Esophagus squamous epithelium (tissue), 4 donors: ENCODE measurements around the gene FOXP1.

ENCODE experiments used
- CTCF ChIP-seq, 6 experiments: fragments of 450-650 bp in 4 of 6; fragments of 200-600 bp in 2 of 6; sonication (generic) in 2 of 6; IDR thresholded peaks; one replicate each; pipeline ENCODE4 v1.5.1; 2016 to 2019; ENCODE audit warnings: antibody characterized with exemption in 6 of 6, mild to moderate bottlenecking in 4 of 6, moderate library complexity in 4 of 6
- POLR2A ChIP-seq, 4 donors: fragments of 450-650 bp; IDR thresholded peaks; one replicate each; pipeline ENCODE4 v1.6.1; 2017; ENCODE audit warnings: antibody characterized with exemption in 4 of 4, mild to moderate bottlenecking in 4 of 4, moderate library complexity in 3 of 4

GRCh38 chr3:71433631-71434030 is 149.9 kb downstream of the FOXP1 start:
- no peak for TF ChIP-seq CTCF (IDR thresholded peaks at IDR 0.05)
- no peak for TF ChIP-seq POLR2A (IDR thresholded peaks at IDR 0.05)
